Heart left ventricle (tissue), 13 donors: Measurements from ENCODE around the gene HMCN2.

ENCODE experiments used
- CTCF ChIP-seq, 12 donors: fragments of 200-600 bp; sonication (generic) in 4 of 12; IDR thresholded peaks; one replicate each; pipeline versions ENCODE4 v1.5.0 to v1.8.0; 2018 to 2022; ENCODE audit warnings: antibody characterized with exemption in 12 of 12, mild to moderate bottlenecking in 5 of 12
- POLR2A ChIP-seq, 2 donors: fragments of 450-650 bp; IDR thresholded peaks; one replicate each; pipeline ENCODE4 v1.6.1; 2017; ENCODE audit warnings: antibody characterized with exemption in 2 of 2, mild to moderate bottlenecking in 2 of 2, moderate library complexity in 2 of 2
- donor health status: ischemic (EF 13 %, LVEDD 7.1; RV severe dilation, severe dysfunction).
- donor health status: DM: no; HTN: yes; CAD: no.
- donor health status: DM: no; HTN: no; CAD: no.
- donor health status: ischemic (EF 25% LVEDD 6.9; RV normal size, moderate dysfunction).
- donor health status: ischemic (EF 25% LVEDD 5.7; RV mildly dilated, moderate dysfunction).
- donor health status: ischemic (EF 35%, LVEDD 5.7; RV mildly dilated, moderate dysfunction).
- donor health status: nonischemic (EF 11% LVEDD 7.7; RV severe dilation, severe dysfunction).
- donor health status: DM: yes; HTN: yes; CAD: no.
- donor health status: PGD.
- donor health status: ischemic (EF 29% LVEDD 5.4; RV normal size, mild dysfunction).
- donor health status: nonischemic (EF 23%, LVEDD 6.1; RV moderate dilation, normal function).

- TF ChIP-seq CTCF (IDR thresholded peaks at IDR 0.05) = no peak
- no peak for TF ChIP-seq POLR2A (IDR thresholded peaks at IDR 0.05)
Measured at GRCh38 chr9:130325921-130326320, 60.4 kb downstream of the HMCN2 start.
